ENCODE data around the gene STRAP. TPM values are rescaled to one million over a fixed set of nuclear protein-coding genes. Genes with fewer than 3 reads are reported as not detected.
"Not testable (repeated sequence)": the region's sequence is repeated elsewhere in the genome, so short reads cannot be mapped to it uniquely, and the experiment has no call there.

Gene STRAP
- total RNA-seq, 4 donors from 2014 or later, result 24.5 to 45.4 (median 37.7) TPM

DNA sequence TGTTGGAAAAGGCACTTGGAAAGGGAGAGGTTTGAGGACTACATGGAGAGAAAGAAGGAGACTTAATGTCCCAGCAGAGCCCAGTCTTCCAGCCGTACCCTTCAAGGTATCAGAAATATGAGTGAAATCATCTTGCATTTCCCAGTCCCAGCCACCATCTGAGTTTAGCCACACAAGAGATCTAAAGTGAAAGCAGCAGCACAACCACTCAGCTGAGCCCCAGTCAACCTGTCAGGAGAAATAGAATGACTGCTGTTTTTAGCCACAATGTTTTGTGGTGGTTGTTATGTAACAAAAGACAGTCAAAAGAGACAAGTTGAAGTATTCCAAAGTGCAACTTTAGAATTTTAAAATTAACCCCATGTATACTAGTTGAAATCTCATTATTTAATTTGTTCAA lies 56.9 kb downstream of the STRAP start:
- Histone ChIP-seq H3K27me3 (no peaks in the 10 kb centered on the region), H3K9me3 (peaks cover 5% of the 10 kb centered on the region), H3K4me3 (no peak overlapping the region), H3K36me3 (no peaks in the 10 kb centered on the region), H3K4me1 (no peaks in the 10 kb centered on the region), H3K27ac (no peak overlapping the region)
- WGBS, result 93% methylated on average over 1 of the region's 1 CpG
- no peak for DNase-seq (ENCODE audit: low spot score in 2 of 2)
- TF ChIP-seq POLR2AphosphoS5 (IDR thresholded peaks at IDR 0.05) (no peak), EP300 (IDR thresholded peaks at IDR 0.05) (no peak), POLR2A (IDR thresholded peaks at IDR 0.05) (no peak)
- TF ChIP-seq, protein P1, sequence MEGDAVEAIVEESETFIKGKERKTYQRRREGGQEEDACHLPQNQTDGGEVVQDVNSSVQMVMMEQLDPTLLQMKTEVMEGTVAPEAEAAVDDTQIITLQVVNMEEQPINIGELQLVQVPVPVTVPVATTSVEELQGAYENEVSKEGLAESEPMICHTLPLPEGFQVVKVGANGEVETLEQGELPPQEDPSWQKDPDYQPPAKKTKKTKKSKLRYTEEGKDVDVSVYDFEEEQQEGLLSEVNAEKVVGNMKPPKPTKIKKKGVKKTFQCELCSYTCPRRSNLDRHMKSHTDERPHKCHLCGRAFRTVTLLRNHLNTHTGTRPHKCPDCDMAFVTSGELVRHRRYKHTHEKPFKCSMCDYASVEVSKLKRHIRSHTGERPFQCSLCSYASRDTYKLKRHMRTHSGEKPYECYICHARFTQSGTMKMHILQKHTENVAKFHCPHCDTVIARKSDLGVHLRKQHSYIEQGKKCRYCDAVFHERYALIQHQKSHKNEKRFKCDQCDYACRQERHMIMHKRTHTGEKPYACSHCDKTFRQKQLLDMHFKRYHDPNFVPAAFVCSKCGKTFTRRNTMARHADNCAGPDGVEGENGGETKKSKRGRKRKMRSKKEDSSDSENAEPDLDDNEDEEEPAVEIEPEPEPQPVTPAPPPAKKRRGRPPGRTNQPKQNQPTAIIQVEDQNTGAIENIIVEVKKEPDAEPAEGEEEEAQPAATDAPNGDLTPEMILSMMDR (IDR thresholded peaks at IDR 0.05), result no peak

DNA sequence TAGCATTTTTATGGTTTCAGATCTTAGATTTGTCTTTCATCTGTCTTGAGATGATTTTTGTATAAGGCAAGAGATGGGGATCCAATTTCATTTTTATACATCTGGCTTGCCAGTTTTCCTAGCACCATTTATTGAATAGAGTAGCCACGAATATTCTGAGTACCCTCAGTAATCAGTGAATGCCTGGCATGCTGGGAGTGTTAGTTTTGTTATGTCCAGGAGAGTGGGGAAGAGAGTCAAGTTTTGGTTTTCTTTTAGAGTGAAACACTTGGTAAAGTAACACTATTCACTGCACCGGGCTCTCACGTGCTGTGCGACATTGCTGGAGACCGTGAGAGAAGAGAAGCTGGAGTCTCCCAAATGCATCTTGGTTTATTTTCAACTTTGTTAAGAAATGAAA lies 60.3 kb downstream of the STRAP start:
- no peaks in the 10 kb centered on the region for H3K4me1 ChIP-seq
- TF ChIP-seq EP300 (IDR thresholded peaks at IDR 0.05), result no peak
- no peak for TF ChIP-seq POLR2AphosphoS5 (IDR thresholded peaks at IDR 0.05)
- no peak for TF ChIP-seq POLR2A (IDR thresholded peaks at IDR 0.05)
- TF ChIP-seq, protein P1 (IDR thresholded peaks at IDR 0.05), result no peak
- H3K4me3 ChIP-seq, result no peak overlapping the region
- no peak for DNase-seq (ENCODE audit: low spot score in 2 of 2)
- peaks cover 5% of the 10 kb centered on the region for H3K9me3 ChIP-seq
- H3K36me3 ChIP-seq, result no peaks in the 10 kb centered on the region
- no peak overlapping the region for H3K27ac ChIP-seq
- no peaks in the 10 kb centered on the region for H3K27me3 ChIP-seq
- 95% methylated on average over 5 of the region's 5 CpGs for WGBS

DNA sequence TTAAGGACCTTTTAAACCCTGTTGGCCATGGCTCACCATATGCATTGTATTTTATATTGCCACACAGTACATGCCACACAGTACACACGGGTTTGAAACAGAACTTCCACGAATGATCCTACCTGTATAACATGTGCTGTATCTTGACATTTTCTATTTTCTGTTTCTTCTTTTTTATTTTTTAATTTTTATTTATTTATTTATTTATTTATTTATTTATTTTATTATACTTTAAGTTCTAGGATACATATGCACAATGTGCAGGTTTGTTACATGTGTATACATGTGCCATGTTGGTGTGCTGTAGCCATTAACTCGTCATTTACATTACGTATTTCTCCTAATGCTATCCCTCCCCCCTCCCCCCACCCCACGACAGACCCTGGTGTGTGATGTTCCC lies 61.3 kb downstream of the STRAP start:
- WGBS, result 99% methylated on average over 5 of the region's 5 CpGs
- not testable (repeated sequence) for H3K4me1 ChIP-seq, H3K9me3 ChIP-seq

DNA sequence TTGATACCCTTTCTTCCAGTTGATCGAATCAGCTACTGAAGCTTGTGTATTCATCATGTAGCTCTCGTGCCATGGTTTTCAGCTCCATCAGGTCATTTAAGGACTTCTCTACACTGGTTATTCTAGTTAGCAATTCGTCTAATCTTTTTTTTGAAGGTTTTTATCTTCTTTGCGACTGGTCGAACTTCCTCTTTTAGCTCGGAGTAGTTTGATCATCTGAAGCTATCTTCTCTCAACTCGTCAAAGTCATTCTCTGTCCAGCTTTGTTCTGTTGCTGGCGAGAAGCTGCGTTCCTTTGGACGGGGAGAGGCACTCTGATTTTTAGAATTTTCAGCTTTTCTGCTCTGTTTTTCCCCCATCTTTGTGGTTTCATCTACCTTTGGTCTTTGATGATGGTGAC lies 66.3 kb downstream of the STRAP start:
- H3K36me3 ChIP-seq; H3K27me3 ChIP-seq; H3K4me1 ChIP-seq; DNase-seq (ENCODE audit: low spot score in 2 of 2); H3K9me3 ChIP-seq; H3K27ac ChIP-seq; H3K4me3 ChIP-seq: not testable (repeated sequence)
- WGBS, result 95% methylated on average over 10 of the region's 10 CpGs

More for the DNA sequence above, 61.3 kb downstream of the STRAP start:
- DNase-seq (ENCODE audit: low spot score in 2 of 2); H3K27me3 ChIP-seq; H3K27ac ChIP-seq; H3K36me3 ChIP-seq; H3K4me3 ChIP-seq: not testable (repeated sequence)

Other genes with a start within 250 kb of the STRAP start
- 10 to 100 TPM; 15.7 to 38.8 (median 27.3) TPM for gene EPS8, start 93.0 kb upstream of the STRAP start, total RNA-seq
- 10 to 100 TPM; 32.2 to 39.4 (median 34.2) TPM for gene DERA, start 28.9 kb downstream of the STRAP start, total RNA-seq